ENCODE measurements around the gene ZNF682. TPM values are rescaled to one million over a fixed set of nuclear protein-coding genes. Genes with fewer than 3 reads are reported as not detected.
"Not testable (repeated sequence)": the region's sequence is repeated elsewhere in the genome, so short reads cannot be mapped to it uniquely, and the experiment has no call there.

Gene ZNF682
- total RNA-seq, 1 experiment from 2014 or later = 2.5 TPM

DNA sequence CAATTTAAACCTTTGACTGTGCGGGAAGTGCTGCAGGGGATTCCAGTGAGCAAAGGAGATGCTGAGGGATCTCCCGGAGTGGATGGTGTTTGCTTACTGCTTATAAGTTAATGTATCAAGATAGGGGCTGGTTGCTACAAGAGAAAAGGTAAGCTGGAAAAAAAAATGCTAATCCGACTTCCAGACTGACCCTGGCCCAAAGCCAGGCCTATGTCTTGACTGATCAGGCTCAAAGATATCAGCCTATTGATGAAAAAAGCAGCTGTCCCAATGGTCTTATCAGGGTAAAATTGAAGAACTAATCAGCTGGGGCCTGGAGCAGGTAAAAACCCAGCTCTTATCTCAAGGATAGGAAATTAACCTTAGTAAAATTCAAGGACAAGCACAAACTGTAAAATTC lies 27.6 kb upstream of the ZNF682 start:
- no TSS peak for BruUV-seq (replicated peaks)
- H3K27me3 ChIP-seq (replicated peaks; ENCODE audit: control insufficient read depth, insufficient read depth, low read length) = no peaks in the 10 kb centered on the region
- H3K36me3 ChIP-seq (ENCODE audit: control insufficient read depth, insufficient read depth, low read length) = no peaks in the 10 kb centered on the region
- no peaks in the 10 kb centered on the region for H3K4me1 Mint-ChIP-seq (ENCODE audit: low read depth, unreplicated experiment)
- H3K4me3 ChIP-seq (ENCODE audit: low read depth, low read length) = no peak overlapping the region
- H3K27me3 Mint-ChIP-seq (ENCODE audit: insufficient read depth, unreplicated experiment) = no peaks in the 10 kb centered on the region
- intact Hi-C loops (cut with micrococcal nuclease; ENCODE audit: unreplicated experiment) = no loop called here
- no peak overlapping the region for H3K27ac Mint-ChIP-seq (ENCODE audit: unreplicated experiment)
- peaks cover 13% of the 10 kb centered on the region for H3K9me3 Mint-ChIP-seq (ENCODE audit: unreplicated experiment)
- ChIA-PET CTCF (no interaction called here), POLR2A (no interaction called here)
- no peaks in the 10 kb centered on the region for H3K4me1 ChIP-seq
- no peak for DNase-seq
- no peaks in the 10 kb centered on the region for H3K36me3 Mint-ChIP-seq (ENCODE audit: insufficient read depth, unreplicated experiment)
- TF ChIP-seq, protein P1, sequence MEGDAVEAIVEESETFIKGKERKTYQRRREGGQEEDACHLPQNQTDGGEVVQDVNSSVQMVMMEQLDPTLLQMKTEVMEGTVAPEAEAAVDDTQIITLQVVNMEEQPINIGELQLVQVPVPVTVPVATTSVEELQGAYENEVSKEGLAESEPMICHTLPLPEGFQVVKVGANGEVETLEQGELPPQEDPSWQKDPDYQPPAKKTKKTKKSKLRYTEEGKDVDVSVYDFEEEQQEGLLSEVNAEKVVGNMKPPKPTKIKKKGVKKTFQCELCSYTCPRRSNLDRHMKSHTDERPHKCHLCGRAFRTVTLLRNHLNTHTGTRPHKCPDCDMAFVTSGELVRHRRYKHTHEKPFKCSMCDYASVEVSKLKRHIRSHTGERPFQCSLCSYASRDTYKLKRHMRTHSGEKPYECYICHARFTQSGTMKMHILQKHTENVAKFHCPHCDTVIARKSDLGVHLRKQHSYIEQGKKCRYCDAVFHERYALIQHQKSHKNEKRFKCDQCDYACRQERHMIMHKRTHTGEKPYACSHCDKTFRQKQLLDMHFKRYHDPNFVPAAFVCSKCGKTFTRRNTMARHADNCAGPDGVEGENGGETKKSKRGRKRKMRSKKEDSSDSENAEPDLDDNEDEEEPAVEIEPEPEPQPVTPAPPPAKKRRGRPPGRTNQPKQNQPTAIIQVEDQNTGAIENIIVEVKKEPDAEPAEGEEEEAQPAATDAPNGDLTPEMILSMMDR (IDR thresholded peaks at IDR 0.05; ENCODE audit: insufficient read depth in 1 of 2, low read depth in 1 of 2, low read length in 1 of 2, severe bottlenecking in 1 of 2, unreplicated experiment in 1 of 2) = no peak
- H3K4me3 Mint-ChIP-seq (ENCODE audit: unreplicated experiment) = no peak overlapping the region
- H3K9me3 ChIP-seq = peaks cover 3% of the 10 kb centered on the region; the same call in 1 of the 2 replicates

DNA sequence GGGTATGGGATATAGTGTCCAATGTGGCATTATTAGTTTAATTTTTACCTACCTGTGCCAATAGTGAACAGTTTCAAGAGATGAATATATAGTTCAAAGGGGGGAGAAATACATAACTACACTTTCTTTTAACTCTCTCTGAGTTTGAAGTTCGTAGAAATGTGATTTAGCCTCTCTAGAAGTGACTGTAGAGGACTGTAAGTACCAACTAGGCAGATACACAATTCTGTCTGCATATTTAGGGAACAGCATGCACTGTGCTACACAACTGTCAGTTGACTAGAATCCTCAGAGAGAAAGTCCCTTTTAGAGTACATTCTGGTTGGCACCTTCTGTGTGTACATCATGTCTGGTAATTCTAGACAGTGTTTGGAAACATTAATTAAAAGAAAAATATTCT lies 21.0 kb upstream of the ZNF682 start:
- Mint-ChIP-seq H3K36me3 (ENCODE audit: insufficient read depth, unreplicated experiment) (no peaks in the 10 kb centered on the region), H3K27me3 (ENCODE audit: insufficient read depth, unreplicated experiment) (no peaks in the 10 kb centered on the region), H3K4me1 (ENCODE audit: low read depth, unreplicated experiment) (no peaks in the 10 kb centered on the region), H3K27ac (ENCODE audit: unreplicated experiment) (no peak overlapping the region), H3K9me3 (ENCODE audit: unreplicated experiment) (peaks cover 9% of the 10 kb centered on the region), H3K4me3 (ENCODE audit: unreplicated experiment) (no peak overlapping the region)
- H3K27me3 ChIP-seq (replicated peaks; ENCODE audit: control insufficient read depth, insufficient read depth, low read length) = no peaks in the 10 kb centered on the region
- H3K4me1 ChIP-seq = no peaks in the 10 kb centered on the region
- TF ChIP-seq, protein P1 (IDR thresholded peaks at IDR 0.05; ENCODE audit: insufficient read depth in 1 of 2, low read depth in 1 of 2, low read length in 1 of 2, severe bottlenecking in 1 of 2, unreplicated experiment in 1 of 2) = no peak
- no peak overlapping the region for H3K4me3 ChIP-seq (ENCODE audit: low read depth, low read length)
- intact Hi-C loops (cut with micrococcal nuclease; ENCODE audit: unreplicated experiment) = no loop called here
- DNase-seq = no peak
- ChIA-PET CTCF (no interaction called here), POLR2A (no interaction called here)
- no peaks in the 10 kb centered on the region for H3K36me3 ChIP-seq (ENCODE audit: control insufficient read depth, insufficient read depth, low read length)
- BruUV-seq (replicated peaks) = no TSS peak
- H3K9me3 ChIP-seq = no peaks in the 10 kb centered on the region

DNA sequence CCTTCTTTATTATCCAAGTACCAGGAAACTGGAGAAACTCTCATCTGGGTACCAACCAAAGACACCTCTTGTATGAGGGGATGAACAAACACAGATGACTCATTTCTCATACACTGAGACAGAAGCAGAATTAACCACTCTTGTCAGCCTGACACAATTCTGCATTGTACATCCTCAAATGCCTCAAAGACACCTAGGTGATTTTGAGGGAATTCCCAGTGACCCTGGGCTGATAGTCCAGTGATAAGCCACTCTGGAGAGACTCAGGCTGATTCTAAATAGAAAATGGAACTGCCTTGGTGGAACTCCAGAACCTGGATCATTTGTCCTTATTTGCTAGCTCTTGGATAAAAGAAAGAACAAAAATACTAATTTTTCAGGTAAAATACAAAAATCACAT lies 19.4 kb upstream of the ZNF682 start:
- not testable (repeated sequence) for BruUV-seq (replicated peaks); H3K4me1 Mint-ChIP-seq (ENCODE audit: low read depth, unreplicated experiment); H3K36me3 Mint-ChIP-seq (ENCODE audit: insufficient read depth, unreplicated experiment)

More for the DNA sequence above, 19.4 kb upstream of the ZNF682 start:
- H3K9me3 Mint-ChIP-seq (ENCODE audit: unreplicated experiment); H3K4me1 ChIP-seq; DNase-seq; H3K27ac Mint-ChIP-seq (ENCODE audit: unreplicated experiment); CTCF ChIA-PET; H3K27me3 ChIP-seq (replicated peaks; ENCODE audit: control insufficient read depth, insufficient read depth, low read length); intact Hi-C loops (cut with micrococcal nuclease; ENCODE audit: unreplicated experiment); POLR2A ChIA-PET; H3K4me3 Mint-ChIP-seq (ENCODE audit: unreplicated experiment); H3K4me3 ChIP-seq (ENCODE audit: low read depth, low read length); H3K9me3 ChIP-seq; H3K27me3 Mint-ChIP-seq (ENCODE audit: insufficient read depth, unreplicated experiment); H3K36me3 ChIP-seq (ENCODE audit: control insufficient read depth, insufficient read depth, low read length): not testable (repeated sequence)

All from Caco-2 (cell line).